ENCODE data around the gene SSMEM1. TPM values are rescaled to one million over a fixed set of nuclear protein-coding genes. Genes with fewer than 3 reads are reported as not detected.
"Not testable (repeated sequence)": the region's sequence is repeated elsewhere in the genome, so short reads cannot be mapped to it uniquely, and the experiment has no call there.

The SSMEM1 gene
- total RNA-seq, 1 donor from 2014 or later = not detected

DNA sequence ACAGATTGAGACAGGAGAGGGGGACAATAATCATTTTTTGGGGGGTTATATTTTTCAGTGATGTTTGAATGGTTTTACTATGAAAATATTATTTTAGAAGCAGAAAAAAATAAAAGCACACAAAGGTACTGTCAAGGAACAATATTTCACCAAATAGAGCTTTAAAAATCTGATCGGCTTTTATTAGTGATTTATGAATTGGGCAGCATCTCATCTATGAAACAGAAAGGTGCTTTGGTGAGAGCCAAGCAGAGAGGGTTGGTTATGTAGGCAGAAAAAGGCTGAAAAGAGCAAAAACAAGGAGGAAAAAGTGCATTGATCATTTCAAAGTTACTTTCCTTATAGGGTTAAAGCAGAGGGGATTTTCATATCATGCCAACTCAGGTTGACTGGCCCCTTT lies 32.6 kb downstream of the SSMEM1 start:
- ATAC-seq = no peak
- intact Hi-C loops (cut with micrococcal nuclease) = no loop called here

DNA sequence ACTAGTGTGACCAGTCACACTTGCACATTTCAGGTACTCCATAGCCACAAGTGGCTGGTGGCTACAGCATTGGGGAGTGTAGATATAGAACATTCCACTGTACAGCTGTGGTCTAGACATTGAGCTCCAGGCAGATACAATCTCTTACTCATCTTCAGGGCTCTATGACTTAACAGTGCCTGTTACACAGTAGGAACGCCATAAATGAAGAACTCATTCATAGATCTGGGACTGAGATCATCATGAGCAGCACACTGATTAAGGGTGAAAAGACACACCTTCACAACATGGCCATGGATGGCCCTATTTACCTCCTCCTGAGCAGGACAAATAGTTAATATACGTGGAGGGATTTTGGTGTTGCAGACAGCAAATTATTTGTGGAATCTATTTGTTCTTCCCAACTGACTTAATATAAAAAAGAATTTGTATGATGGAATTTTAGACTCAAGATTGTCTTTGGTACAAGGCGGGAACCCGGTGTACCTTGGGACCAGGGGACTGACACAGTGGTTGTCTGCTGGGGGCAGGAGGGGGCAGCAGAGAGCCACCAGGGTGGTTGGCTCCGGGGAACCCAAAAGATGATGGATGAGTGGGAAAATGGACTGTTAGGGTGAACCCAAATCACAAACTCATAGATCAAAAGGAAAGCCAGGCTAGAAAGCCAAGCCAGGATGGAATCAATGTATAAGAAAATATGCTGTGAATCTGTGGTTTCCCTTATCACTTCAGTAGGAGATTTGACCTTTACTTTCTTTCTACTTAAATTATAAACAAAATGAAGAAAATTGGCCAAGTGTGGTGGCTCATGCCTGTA lies 34.7 kb downstream of the SSMEM1 start:
- intact Hi-C loops (cut with micrococcal nuclease) = no loop called here
- ATAC-seq (peak; percentile 70), DNase-seq (peak; percentile 68)

More for the DNA sequence above, 32.6 kb downstream of the SSMEM1 start:
- no peak for DNase-seq

DNA sequence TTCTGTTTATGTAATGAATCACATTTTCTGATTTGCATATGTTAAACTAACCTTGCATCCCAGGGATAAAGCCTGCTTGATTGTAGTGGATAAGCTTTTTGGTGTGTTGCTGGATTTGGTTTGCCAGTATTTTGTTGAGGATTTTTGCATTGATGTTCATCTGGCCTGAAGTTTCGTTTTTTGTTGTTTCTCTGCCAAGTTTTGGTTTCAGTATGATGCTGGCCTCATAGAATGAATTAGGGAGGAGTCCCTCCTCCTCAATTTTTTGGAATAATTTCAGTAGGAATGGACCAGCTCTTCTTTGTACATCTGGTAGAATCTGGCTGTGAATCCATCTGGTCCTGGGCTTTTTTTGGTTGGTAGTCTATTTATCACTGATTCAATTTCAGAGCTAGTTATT lies 35.8 kb downstream of the SSMEM1 start:
- DNase-seq; intact Hi-C loops (cut with micrococcal nuclease); ATAC-seq: not testable (repeated sequence)

DNA sequence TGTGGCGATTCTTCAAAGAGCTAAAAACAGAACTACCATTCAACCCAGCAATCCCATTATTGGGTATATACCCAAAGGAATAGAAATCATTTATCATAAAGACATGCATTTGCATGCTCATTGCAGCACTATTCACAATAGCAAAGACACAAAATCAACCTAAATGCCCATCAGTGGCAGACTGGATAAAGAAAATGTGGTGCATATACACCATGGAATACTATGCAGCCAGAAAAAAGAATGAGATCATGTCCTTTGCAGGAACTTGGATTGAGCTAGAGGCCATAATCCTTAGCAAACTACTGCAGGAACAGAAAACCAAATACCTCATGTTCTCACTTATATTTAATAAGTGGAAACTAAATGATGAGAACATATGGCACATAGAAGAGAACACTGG lies 38.8 kb downstream of the SSMEM1 start:
- intact Hi-C loops (cut with micrococcal nuclease); DNase-seq; ATAC-seq: not testable (repeated sequence)

DNA sequence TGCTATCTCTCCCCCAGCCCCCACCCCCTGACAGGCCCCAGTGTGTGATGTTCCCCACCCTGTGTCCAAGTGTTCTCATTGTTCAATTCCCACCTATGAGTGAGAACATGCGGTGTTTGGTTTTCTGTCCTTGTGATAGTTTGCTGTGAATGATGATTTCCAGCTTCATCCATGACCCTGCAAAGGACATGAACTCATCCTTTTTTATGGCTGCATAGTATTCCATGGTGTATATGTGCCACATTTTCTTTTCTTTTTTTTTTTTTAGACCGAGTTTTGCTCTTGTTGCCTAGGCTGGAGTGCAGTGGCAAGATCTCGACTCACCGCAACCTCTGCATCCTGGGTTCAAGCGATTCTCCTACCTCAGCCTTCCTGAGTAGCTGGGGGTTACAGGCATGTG lies 41.2 kb downstream of the SSMEM1 start:
- intact Hi-C loops (cut with micrococcal nuclease); DNase-seq; ATAC-seq: not testable (repeated sequence)

DNA sequence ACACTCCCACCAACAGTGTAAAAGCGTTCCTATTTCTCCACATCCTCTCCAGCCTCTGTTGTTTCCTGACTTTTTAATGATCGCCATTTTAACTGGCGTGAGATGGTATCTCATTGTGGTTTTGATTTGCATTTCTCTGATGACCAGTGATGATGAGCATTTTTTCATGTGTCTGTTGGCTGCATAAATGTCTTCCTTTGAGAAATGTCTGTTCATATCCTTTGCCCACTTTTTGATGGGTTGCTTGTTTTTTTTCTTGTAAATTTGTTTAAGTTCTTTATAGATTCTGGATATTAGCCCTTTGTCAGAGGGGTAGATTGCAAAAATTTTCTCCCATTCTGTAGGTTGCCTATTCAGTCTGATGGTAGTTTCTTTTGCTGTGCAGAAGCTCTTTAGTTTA lies 42.0 kb downstream of the SSMEM1 start:
- DNase-seq; intact Hi-C loops (cut with micrococcal nuclease); ATAC-seq: not testable (repeated sequence)

DNA sequence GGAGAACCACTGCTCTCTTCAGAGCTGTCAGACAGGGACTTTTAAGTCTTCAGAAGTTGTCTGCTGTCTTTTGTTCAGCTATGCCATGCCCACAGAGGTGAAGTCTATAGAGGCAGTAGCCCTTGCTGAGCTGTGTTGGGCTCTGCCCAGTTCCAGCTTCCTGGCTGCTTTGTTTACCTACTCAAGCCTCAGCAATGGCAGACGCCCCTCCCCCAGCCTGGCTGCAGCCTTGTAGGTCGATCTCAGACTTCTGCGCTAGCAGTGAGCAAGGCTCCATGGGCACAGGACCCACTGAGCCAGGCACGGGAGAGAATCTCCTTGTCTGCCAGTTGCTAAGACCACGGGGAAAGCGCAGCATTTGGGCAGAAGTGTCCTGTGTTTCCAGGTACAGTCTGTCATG lies 46.9 kb downstream of the SSMEM1 start:
- ATAC-seq = no peak
- no peak for DNase-seq
- intact Hi-C loops (cut with micrococcal nuclease) = no loop called here

DNA sequence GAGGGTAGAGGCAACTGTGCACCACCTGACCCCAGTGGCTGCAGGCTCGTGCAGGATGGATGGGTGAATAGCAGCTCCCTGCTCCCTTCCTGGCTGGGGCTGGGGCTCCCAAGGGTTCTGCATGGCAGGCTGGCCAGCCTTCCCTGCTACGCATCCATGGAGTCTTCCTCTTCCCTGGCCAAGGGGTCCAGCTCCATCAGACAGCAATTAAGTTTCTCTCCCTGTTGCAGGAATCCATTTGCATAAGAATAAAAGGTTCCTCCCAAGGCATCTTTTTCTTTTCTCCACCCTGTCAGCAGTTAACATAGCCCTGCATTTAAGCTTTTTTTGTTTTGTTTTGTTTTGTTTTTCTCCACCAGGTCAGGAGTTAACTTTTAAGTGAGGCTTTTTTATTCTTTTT lies 49.0 kb downstream of the SSMEM1 start:
- ATAC-seq (no peak), DNase-seq (no peak)
- intact Hi-C loops (cut with micrococcal nuclease) = no loop called here

DNA sequence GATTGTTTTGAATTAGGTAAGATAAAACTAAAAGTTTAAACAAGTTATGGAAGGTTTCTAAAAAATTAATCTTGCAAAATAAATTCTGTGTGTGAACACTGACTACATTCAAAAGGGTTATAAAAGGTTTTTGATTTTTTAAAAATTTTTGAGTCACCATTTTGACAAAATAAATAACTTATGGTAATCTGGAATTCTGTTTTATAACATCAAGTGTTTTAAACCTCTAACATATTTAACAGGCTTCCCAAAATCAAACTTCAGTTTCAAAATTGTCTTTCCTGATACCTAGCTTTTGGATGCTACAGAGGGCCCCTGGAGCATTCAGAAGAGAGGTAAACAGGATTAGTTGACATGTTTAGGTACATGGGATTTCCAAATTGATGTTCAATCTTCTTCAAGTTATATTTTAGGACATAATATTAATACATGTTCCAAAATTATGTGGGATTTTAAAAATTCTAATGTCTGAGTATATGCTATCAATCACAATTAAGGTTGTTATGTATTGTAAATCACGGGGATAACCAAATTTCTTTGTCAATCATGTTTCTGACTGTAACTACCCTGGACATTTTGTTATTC lies 50.9 kb downstream of the SSMEM1 start:
- no peak for ATAC-seq
- intact Hi-C loops (cut with micrococcal nuclease) = no loop called here
- no peak for DNase-seq

DNA sequence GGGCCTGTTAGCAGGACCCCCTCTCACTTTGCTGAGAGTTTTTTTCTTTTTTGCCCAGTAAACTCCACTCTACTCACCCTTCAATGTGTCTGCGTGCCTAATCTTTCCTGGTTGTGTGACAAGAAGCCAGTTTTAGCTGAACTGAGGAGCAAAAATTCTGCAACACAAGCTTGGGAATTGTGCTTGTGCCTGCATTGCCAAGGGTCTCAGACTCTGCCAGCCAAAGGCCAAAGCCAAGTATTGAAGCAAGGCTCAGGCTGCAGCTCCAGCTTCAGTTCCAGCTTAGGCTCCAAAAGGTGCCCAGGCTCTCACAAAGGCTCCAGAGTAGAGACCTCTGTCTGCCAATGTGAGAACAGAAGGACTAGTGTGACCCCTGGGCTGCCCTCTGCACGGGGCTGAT lies 54.8 kb downstream of the SSMEM1 start:
- ATAC-seq = no peak
- intact Hi-C loops (cut with micrococcal nuclease) = no loop called here
- DNase-seq = no peak

DNA sequence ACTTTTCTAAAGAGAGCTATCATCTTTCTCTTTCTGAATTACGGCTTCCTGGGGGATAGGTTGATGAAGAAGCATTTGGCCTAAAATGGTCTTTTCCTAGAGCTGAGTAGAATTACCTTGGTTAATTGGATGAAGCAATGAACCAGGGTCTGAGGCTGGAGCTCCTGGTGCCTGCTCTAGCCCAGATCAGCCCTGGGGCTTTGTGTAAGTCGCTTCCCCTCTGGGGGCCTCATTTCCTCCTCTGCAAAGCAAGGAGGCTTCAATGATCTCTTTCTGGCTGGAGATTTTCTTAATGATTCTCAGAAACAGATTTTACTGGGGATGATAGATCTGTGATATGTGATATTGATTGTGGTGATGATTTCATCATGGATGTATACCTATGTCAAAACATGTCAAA lies 55.5 kb downstream of the SSMEM1 start:
- no peak for ATAC-seq
- intact Hi-C loops (cut with micrococcal nuclease) = no loop called here

More for the DNA sequence above, 55.5 kb downstream of the SSMEM1 start:
- DNase-seq = no peak

Other genes with a start within 250 kb of the SSMEM1 start
- 20.8 TPM for gene ZC3HC1, start 156.5 kb upstream of the SSMEM1 start, total RNA-seq
- 24.3 TPM for gene KLHDC10, start 137.3 kb upstream of the SSMEM1 start, total RNA-seq
- gene TMEM209, start 2.5 kb upstream of the SSMEM1 start, total RNA-seq = 9.2 TPM
- gene CPA2, start 59.0 kb downstream of the SSMEM1 start, total RNA-seq = not detected
- gene CPA4, start 85.3 kb downstream of the SSMEM1 start, total RNA-seq = 0.77 TPM
- not detected for gene CPA5, start 137.0 kb downstream of the SSMEM1 start, total RNA-seq
- not detected for gene CPA1, start 172.6 kb downstream of the SSMEM1 start, total RNA-seq
- gene CEP41, start 233.2 kb downstream of the SSMEM1 start, total RNA-seq = 4.9 TPM